ENCODE results near the gene DIS3L2. TPM values are rescaled to one million over a fixed set of nuclear protein-coding genes. Genes with fewer than 3 reads are reported as not detected.

DIS3L2 gene
- total RNA-seq, 1 donor from 2014 or later: 20.6 TPM

DNA sequence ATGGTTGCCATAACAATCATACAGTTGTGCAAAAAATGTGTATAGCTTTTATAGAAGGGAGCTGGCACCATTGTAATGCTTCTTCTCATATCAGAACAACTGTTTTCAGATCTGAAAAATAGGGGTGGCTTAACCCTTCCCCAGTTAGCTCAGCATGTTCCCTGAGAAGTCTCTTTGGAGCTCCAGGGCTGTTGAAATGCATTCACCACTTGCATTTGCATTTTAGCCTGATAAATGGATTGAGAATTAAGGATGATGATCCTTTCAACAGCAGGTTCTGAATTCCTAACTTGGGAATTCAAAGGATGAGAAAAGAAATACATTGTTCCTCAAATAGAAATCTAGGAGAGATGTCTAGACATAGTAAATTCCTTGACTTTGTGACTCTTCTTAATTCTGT, 235.3 kb downstream of the DIS3L2 start:
- intact Hi-C loops (cut with DNase I): no loop called here
- no peaks in the 10 kb centered on the region for H3K4me1 ChIP-seq
- TF ChIP-seq, protein P1, sequence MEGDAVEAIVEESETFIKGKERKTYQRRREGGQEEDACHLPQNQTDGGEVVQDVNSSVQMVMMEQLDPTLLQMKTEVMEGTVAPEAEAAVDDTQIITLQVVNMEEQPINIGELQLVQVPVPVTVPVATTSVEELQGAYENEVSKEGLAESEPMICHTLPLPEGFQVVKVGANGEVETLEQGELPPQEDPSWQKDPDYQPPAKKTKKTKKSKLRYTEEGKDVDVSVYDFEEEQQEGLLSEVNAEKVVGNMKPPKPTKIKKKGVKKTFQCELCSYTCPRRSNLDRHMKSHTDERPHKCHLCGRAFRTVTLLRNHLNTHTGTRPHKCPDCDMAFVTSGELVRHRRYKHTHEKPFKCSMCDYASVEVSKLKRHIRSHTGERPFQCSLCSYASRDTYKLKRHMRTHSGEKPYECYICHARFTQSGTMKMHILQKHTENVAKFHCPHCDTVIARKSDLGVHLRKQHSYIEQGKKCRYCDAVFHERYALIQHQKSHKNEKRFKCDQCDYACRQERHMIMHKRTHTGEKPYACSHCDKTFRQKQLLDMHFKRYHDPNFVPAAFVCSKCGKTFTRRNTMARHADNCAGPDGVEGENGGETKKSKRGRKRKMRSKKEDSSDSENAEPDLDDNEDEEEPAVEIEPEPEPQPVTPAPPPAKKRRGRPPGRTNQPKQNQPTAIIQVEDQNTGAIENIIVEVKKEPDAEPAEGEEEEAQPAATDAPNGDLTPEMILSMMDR (IDR thresholded peaks at IDR 0.05): no peak
- no peaks in the 10 kb centered on the region for H3K27me3 ChIP-seq
- peaks cover 6 to 21% of the 10 kb centered on the region in 2 donors for H3K36me3 ChIP-seq
- no peak overlapping the region for H3K27ac ChIP-seq
- peaks cover 0 to 9% of the 10 kb centered on the region in 2 donors for H3K9me3 ChIP-seq
- DNase-seq (ENCODE audit: low spot score in 2 of 2): no peak
- H3K4me3 ChIP-seq: no peak overlapping the region

DNA sequence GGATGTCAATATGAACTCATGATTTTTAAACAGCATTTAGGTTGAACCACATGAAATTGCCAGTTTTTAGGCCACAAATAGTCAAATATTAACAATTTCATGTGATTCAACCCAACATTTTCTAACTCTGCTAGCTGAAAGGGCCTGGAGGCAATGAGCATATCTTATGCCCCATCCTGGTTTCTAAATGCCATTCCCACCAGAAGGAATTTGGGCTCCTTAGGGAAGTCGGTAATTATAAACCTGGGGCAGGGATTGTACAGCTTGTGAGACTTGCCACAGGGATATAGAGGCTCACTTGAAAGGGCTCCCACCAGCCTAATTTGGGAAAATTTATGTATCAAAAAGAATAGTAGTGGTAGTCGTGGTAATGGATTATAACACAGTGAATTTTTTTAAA, 238.7 kb downstream of the DIS3L2 start:
- intact Hi-C loops (cut with DNase I): no loop called here
- H3K27ac ChIP-seq: no peak overlapping the region
- H3K4me1 ChIP-seq: peaks cover 0 to 2% of the 10 kb centered on the region in 2 donors
- no peak for DNase-seq (ENCODE audit: low spot score in 2 of 2)
- H3K4me3 ChIP-seq: no peak overlapping the region
- H3K27me3 ChIP-seq: no peaks in the 10 kb centered on the region
- H3K36me3 ChIP-seq: peaks cover 2 to 12% of the 10 kb centered on the region in 2 donors
- TF ChIP-seq, protein P1 (IDR thresholded peaks at IDR 0.05): no peak
- H3K9me3 ChIP-seq: no peaks in the 10 kb centered on the region

DNA sequence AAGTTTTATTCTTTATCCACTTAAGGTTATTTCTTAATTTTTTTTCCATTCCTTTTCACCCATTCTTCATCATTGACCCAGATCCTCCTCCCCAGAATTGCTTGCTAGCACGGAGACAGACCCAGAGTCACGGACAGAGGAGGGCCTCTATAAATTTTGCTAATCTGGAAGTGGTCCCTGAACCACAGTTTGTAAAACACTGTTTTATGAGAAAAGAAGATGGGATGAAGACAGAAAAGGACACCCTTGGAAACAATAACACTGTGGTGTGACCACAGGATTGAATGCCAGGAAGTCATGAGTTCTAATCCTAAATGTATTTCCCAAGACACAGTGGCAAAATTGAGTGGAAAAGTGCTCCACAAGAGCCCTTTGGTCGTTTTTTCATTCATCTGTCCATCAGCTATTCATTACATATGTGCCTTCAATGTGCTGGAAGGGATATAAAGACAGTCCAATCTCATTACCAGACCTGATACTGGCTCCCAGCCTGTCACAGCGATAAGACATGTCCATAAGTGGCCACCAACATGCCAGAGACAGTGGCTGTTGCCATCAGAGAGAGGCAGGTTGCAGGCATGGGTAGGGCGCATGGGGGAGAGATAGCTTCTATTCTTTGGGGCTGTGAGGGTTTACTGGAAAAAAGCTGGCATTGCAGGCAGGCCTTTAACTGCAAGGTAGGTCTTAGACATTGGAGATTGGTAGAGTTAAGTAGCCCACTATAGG, 241.8 kb downstream of the DIS3L2 start:
- no peaks in the 10 kb centered on the region for H3K9me3 ChIP-seq
- H3K36me3 ChIP-seq: peaks cover 2 to 9% of the 10 kb centered on the region in 2 donors
- intact Hi-C loops (cut with DNase I): no loop called here
- H3K27me3 ChIP-seq: no peaks in the 10 kb centered on the region
- no peak overlapping the region for H3K4me3 ChIP-seq
- TF ChIP-seq, protein P1 (IDR thresholded peaks at IDR 0.05): no peak
- DNase-seq (ENCODE audit: low spot score in 2 of 2): no peak
- no peak overlapping the region for H3K27ac ChIP-seq
- H3K4me1 ChIP-seq: peaks cover 0 to 2% of the 10 kb centered on the region in 2 donors

DNA sequence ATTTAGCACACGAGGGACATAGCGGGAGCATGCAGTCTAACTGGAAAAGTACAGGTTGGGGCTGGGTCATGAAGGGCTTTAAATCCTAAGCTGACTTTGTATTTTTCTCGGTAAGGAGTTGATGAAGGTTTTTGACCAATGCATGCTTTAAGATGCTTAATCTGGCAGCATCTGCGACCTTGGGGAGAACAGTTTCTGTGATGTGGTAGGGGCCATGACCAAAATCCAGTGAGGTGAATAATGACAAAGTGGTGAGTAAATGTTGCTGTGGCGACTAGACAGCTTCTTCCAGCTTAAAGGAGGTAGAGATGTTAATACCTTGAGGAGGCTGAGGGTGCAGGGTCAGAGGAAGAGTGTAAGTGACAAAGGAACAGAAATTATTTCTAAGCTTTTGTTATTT, 242.4 kb downstream of the DIS3L2 start:
- intact Hi-C loops (cut with DNase I): no loop called here
- TF ChIP-seq, protein P1 (IDR thresholded peaks at IDR 0.05): no peak
- peaks cover 0 to 2% of the 10 kb centered on the region in 2 donors for H3K4me1 ChIP-seq
- DNase-seq (ENCODE audit: low spot score in 2 of 2): no peak
- no peak overlapping the region for H3K27ac ChIP-seq
- no peaks in the 10 kb centered on the region for H3K9me3 ChIP-seq
- H3K27me3 ChIP-seq: no peaks in the 10 kb centered on the region
- H3K4me3 ChIP-seq: no peak overlapping the region
- H3K36me3 ChIP-seq: peaks cover 0 to 3% of the 10 kb centered on the region in 2 donors

DNA sequence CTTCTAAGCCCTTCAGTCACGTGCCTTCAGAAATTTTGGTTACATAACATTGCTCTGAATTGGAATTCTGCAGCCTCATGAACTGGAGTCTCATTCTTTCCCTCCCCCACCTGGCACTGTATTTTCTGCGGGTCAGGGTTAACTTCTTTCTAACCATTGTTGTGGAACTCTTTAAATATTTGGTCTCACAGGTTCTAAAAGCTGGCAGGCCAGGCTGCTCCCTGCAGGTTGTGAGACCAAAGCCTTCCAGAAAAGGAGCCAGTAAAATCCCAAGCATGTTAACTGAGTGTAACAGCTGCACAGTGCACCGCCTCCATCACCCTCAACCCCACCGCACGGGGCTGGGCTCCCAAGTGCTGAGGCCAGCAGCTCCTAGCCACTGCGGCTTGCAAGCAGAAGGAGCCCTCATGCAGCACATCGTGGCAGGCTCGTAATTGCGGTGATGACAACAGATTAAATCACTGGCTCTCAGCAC, 243.0 kb downstream of the DIS3L2 start:
- H3K9me3 ChIP-seq: no peaks in the 10 kb centered on the region
- no peak for DNase-seq (ENCODE audit: low spot score in 2 of 2)
- no peak overlapping the region for H3K4me3 ChIP-seq
- intact Hi-C loops (cut with DNase I): no loop called here
- H3K27me3 ChIP-seq: no peaks in the 10 kb centered on the region
- H3K36me3 ChIP-seq: no peaks in the 10 kb centered on the region
- no peak overlapping the region for H3K27ac ChIP-seq
- peaks cover 0 to 2% of the 10 kb centered on the region in 2 donors for H3K4me1 ChIP-seq
- TF ChIP-seq, protein P1 (IDR thresholded peaks at IDR 0.05): no peak

Measured in ascending aorta (tissue), 2 donors.